Superior temporal gyrus (tissue), 1 donor: Measurements from ENCODE around the gene ARRDC1.
"Not testable (repeated sequence)": the region's sequence is repeated elsewhere in the genome, so short reads cannot be mapped to it uniquely, and the experiment has no call there.

Source experiments
- DNase-seq: peaks from one replicate; pipeline ENCODE4 v3.0.0-alpha.2; 2016; ENCODE audit errors: extremely low spot score

The ARRDC1 gene

GRCh38 chr9:137613738-137614523 is 8.4 kb downstream of the ARRDC1 start:
- no peak for DNase-seq

GRCh38 chr9:137614631-137615386 is 9.3 kb downstream of the ARRDC1 start:
- no peak for DNase-seq

GRCh38 chr9:137615387-137615871 is 9.9 kb downstream of the ARRDC1 start:
- no peak for DNase-seq

GRCh38 chr9:137618105-137619067 is 12.9 kb downstream of the ARRDC1 start, which contains the start of gene EHMT1:
TSS of gene EHMT1 (plus strand) at chr9:137619005. CDS start at chr9:137619029, 24 bp downstream.
- DNase-seq: peak; percentile 88

DNA sequence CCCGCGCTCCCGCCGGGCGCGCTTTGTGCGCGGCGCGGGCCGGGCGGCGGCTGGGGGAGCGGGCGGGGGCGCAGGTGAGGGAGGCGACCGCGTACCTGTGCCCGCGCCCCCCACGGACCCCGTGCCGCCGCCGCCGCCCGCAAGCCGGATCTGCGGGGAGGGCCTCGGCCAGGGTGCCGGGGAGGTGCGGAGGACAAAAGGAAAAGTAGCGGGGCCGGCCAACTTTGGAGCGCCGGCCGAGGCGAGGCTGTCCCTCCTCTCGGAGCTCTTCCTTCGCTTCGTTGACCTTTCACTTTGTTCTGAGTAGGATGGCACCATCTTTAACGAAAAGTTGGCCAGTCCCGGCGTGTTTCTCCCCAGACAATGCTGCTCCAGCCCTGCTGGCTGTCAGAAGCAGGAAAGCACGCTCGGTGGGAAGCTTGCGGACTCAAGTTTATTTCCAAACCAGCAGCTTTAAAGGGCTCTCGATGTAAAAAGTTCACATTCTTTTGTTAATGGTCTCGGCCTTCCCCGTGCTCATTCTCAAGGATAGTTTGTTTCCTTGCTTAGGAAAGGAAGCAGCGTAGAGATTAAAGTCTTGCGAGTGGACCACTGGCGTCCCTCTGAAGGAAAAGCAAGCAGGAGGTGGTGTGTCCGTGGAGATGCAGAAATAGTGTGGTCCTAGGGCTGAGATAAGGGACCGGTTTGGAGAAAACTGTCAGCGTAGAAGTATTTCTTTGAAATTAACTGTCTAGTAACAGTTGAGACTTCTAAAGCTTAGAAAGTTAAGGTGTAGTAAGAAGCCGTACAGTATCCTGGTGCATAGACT is 14.0 kb downstream of the ARRDC1 start:
- peak; percentile 36 for DNase-seq

DNA sequence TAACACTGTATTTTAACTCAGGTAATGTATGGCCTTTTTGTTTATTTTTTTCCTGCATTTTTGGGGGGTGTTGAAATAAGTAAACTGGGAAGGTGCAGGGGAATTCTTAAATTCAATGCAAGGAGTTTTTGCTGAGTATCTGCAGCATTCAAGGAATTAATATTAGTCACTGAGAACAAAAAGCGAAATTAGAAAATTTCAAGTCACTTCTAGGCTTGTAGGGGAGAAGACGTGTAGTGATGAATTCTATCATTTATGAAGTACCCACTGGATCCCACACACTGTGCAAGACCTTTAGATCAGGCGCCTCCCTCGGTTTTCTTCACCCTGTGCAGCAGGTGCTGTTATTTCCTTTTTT is 14.5 kb downstream of the ARRDC1 start:
- DNase-seq: no peak

DNA sequence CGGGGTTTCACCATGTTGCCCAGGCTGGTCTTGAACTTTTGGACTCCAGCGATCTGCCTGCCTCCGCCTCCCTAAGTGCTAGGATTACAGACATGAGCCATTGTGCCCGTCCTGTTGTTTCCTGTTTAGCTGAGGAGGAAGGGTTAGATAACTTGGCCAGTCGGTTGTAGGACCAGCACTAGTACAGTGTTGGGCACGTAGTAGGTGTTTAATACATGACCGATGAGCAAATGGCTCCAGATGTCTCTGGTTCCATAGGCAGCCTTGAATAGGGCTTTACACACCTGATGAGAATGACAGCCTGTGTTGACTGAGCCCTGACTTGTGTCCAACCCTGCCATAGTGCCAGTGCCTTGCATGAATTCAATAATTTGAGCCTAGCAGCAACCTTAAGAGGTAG is 15.1 kb downstream of the ARRDC1 start:
- no peak for DNase-seq

GRCh38 chr9:137621131-137621757 is 15.8 kb downstream of the ARRDC1 start:
- no peak for DNase-seq

- not testable (repeated sequence) for DNase-seq
Measured at GRCh38 chr9:137622211-137622610, 16.7 kb downstream of the ARRDC1 start.

- DNase-seq: no peak
Measured at GRCh38 chr9:137626464-137626863, 21.0 kb downstream of the ARRDC1 start.

GRCh38 chr9:137627406-137627805 is 21.9 kb downstream of the ARRDC1 start:
- not testable (repeated sequence) for DNase-seq

GRCh38 chr9:137630126-137630525 is 24.6 kb downstream of the ARRDC1 start:
- no peak for DNase-seq

DNA sequence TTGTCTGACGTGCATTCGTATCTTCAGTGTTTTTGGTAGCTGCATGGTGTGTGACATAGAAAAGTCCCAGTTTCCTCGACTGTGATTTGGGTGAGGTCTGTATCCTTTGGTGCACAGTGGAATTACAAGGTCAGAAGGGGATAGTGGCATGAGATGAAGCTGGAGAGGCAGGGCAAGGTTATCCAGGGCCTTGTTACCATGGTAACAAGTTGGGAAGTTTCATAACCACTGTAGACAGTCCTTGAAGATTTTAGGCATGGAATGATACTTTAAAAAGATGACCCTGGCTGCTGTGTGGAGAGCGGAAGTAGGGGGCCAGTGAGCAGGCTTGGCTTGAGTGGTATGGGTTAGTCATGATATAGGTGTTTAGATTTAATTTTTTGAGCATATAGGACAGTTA is 25.2 kb downstream of the ARRDC1 start:
- no peak for DNase-seq

DNA sequence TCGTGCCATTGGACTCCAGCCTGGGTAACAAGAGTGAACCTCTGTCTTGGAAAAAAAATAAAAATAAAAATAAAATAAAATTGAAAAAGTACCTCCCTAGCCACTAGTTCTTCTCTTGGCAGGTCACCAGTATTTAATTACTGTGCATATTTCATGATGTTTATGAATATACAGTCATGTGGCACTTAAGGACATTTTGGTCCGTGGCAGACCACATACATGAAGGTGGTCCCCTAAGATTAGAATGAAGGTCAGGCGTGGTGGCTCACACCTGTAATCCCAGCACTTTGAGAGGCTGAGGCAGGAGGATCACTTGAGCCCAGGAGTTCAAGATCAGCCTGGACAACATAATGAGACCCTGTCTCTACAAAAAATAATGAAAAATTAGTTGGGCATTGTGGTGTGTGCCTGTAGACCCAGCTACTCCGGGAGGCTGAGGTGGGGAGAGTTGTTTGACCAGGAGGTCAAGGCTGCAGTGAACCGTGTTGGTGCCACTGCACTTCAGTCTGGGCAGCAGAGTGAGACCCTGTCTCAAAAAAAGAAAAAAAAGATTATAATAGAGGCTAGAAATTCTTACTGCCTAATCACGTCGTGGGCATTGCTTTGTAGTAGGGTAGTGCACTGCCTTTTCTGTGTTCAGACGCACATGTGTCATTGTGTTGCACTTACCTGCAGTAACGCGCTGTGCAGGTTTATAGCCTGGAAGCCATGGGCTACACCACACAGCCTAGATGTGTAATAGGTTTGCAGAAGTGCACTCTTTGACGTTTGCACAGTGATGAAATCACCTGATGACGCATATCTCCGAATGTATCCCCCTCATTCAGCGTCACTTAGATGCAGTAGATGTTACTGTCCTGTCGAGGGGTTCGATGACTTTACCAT is 26.1 kb downstream of the ARRDC1 start:
- DNase-seq: no peak

DNA sequence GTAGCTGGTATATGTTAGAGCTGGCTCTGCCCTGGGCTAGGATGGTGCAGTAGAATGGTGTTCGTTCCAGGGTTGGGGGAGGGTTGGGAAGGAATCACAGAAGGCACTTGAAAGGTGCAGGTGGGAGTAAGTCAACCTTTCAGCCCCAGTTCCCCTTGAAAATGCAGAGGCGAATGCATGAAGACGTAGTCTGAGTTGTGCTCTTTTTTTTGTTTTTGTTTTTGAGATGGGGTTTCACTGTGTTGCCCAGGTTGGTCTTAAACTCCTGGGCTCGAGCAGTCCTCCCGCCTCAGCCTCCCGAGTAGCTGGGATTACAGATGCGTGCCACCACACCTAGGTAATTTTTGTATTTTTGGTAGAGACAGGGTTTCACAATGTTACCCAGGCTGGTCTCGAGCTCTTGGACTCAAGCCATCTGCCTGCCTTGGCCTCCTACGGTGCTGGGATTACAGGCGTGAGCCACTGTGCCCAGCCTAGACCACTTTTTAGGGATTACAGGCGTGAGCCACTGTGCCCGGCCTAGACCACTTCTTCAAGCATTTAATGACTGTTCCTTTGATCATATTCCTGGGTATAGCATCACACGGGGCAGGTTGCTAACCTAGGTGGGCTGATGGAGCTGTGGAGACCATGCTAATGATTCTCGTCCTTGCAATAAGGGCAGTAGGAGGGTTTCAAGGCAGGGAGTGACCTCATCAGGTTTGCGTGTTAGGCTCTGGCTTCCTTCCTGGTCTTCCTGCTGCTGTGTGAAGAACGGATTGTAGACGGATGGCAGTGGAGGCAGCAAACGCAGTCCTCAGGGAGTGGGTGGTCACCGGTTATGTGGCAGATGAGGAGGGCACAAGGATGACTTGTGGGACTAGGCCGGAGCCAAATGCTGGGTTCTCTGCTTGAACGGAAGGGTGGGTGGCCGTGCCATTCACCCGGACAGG is 27.0 kb downstream of the ARRDC1 start:
- no peak for DNase-seq

DNA sequence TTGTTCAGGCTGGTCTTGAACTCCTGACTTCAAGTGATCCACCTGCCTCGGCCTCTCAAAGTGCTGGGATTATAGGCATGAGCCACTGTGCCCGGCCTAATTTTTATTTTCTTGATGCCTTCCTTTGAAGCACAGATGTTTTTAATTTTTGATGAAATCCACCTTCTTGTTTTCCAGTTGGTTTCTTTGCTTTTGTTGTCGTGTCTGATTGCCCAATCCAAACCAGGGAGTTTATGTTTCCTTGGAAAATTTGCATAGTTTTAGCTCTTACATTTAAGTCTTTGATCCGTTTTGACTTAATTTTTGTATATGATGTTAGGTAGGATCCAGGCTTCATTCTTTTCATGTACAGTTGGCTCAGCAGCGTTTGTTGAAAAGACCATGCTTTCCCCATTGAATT is 28.5 kb downstream of the ARRDC1 start:
- no peak for DNase-seq

GRCh38 chr9:137638680-137639079 is 33.2 kb downstream of the ARRDC1 start:
- DNase-seq: no peak

DNA sequence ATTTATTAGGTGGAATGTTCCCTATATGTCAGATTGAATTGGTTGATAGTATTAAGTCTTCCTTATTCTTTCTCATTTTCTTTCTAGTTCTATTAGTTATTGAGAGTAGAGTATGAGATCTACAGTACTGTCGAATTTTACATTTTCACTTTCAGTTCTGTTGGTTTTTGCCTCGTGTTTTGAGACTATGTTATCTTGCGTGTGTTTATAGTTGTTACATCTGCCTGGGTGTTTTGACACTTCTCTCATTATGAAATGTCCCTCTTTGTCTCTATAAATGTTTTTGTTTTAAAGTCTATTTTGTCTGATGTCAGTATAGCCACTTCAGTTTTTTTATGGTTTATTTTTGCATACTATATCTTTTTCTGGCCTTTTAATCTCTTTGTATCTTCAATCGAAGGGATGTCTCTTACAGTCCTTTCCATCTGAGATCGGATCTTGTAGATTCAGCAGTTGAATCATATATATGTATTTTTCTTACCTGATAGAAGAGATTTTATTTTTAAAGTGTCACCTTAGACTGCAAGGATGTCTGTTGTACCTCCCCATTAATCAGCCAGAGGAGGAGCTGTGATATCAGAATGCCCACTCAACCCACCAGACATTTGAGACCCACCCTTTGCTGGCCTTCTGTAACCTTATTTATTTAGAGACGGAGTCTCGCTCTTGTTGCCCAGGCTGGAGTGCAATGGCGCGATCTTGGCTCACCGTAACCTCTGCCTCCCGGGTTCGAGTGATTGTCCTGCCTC is 34.0 kb downstream of the ARRDC1 start:
- no peak for DNase-seq
